Epithelial cell of esophagus (primary cell): Measurements from ENCODE around the gene HOXB6.

Source experiments
- DNase-seq: peaks from one replicate; pipeline ENCODE4 v3.0.0; 2010; ENCODE audit warnings: low read depth
- H3K4me3 ChIP-seq: 2 replicates; pipeline ENCODE4 v1.5.1; 2011; ENCODE audit warnings: mild to moderate bottlenecking, low read length, control low read depth
- CTCF ChIP-seq: IDR thresholded peaks from 2 replicates; pipeline ENCODE4 v1.5.1; 2011; ENCODE audit warnings: low read depth, mild to moderate bottlenecking, low read length, control low read depth, inconsistent platforms; ENCODE audit not compliant: insufficient read depth; ENCODE audit errors: missing control alignments

HOXB6 gene

GRCh38 chr17:48610282-48611211, 5.8 kb upstream of the HOXB6 start, which contains the start of gene HOXB7:
HOXB7 (minus strand) TSS chr17:48611017; CDS start chr17:48610918, 99 bp downstream.
- no peak for TF ChIP-seq CTCF
- no peak for DNase-seq

DNA sequence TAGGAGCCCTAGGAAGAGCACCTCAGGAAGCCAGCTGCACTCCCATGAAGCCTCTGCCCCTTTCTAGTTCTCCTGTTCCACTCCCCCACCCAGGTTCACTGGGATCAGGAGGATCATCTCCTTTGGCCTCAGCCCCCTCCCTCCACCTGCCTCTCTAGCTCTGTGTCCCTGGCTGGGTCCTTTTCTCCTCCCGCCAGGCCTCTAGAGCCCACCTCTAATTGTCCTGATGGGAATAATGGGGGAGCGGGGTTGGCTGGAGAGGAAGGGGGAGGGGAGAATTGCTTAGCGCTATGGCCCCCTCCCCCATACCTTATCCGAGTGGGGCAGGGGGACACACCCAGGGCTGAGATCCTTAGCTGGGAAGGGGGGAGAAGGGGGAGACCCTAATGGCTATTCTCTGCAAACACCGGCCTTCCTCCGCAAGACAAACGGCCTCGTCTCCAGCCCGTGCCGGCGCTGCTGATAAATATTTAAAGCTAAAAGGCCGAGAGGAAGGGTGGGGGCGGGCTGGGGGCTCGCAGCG, 5.0 kb upstream of the HOXB6 start:
- TF ChIP-seq CTCF, result no peak
- no peak overlapping the region for H3K4me3 ChIP-seq
- DNase-seq, result no peak

More at GRCh38 chr17:48610282-48611211, 5.8 kb upstream of the HOXB6 start, which contains the start of gene HOXB7:
- peak within 1 kb of the TSS; percentile 1 for H3K4me3 ChIP-seq

GRCh38 chr17:48609033-48609432, 4.2 kb upstream of the HOXB6 start:
- no peak for DNase-seq
- TF ChIP-seq CTCF, result no peak
- H3K4me3 ChIP-seq, result no peak overlapping the region

DNA sequence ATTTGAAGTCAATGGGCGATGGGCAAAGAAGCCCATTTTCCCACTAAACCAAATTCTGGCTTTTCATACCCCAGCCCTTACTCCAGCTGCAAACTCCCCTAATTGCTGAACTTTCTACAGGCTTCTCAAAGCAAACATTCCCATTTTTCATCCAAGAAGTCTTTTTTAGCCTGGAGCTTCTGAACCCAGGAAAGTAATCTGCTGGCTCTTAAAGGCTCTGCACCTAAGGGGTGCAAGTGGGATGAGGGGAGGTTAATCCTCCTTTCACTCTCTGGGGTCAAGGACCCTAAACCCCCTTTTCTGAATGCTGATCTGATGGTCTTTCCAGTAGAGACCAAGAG, 3.7 kb upstream of the HOXB6 start:
- TF ChIP-seq CTCF, result no peak
- no peak overlapping the region for H3K4me3 ChIP-seq

GRCh38 chr17:48606892-48607614, 2.3 kb upstream of the HOXB6 start:
- TF ChIP-seq CTCF, result no peak
- no peak for DNase-seq
- no peak overlapping the region for H3K4me3 ChIP-seq

More for the DNA sequence above, 3.7 kb upstream of the HOXB6 start:
- no peak for DNase-seq

DNA sequence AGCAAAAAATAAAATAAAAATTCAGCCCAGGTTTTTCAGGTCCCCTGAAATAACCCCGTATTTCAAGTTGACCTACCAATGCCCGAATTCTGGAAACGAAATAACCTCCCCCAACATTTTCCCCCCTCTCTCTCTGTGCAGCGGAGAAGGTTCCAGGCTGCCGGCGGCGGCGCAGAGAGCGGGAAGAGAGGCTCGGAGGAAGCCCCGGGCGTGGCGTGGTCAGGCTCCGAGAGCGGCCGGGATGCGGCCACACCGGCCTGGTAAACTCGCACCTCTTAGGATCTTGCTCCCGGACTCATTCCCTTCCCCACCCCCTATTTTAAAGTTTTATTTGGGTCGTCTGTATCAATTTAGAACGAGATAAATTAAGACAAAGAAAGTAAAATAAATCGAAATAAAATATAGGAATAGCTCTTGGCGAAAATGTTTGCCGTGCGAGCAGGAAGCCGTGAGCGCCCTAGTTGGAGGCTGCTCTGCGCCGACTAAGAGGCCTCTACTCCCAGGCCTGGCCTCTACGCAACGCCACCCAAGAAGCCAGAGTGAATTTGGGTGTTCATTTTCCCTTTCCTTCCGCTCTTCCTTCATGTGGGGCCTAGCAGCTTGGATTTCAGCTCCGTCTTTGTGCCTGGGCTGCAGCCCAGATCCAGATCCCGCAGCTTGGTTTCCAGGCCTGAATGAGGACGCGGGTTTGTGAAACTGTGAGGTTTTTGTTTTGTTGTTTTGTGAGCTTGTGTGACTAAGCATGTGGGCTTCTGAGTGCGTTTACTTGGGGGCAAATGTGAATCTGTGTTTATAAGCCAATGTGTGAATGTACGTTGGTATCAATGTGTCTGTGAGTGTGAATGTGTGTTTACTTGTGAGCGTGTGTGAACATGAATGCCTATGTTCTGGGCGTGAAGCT, 1.5 kb upstream of the HOXB6 start:
- no peak overlapping the region for H3K4me3 ChIP-seq
- DNase-seq, result no peak
- no peak for TF ChIP-seq CTCF
